ENCODE measurements around the gene CDS2.

CDS2 gene

GRCh38 chr20:5118220-5119142 is 8.3 kb upstream of the CDS2 start:
- TF ChIP-seq, protein P1, sequence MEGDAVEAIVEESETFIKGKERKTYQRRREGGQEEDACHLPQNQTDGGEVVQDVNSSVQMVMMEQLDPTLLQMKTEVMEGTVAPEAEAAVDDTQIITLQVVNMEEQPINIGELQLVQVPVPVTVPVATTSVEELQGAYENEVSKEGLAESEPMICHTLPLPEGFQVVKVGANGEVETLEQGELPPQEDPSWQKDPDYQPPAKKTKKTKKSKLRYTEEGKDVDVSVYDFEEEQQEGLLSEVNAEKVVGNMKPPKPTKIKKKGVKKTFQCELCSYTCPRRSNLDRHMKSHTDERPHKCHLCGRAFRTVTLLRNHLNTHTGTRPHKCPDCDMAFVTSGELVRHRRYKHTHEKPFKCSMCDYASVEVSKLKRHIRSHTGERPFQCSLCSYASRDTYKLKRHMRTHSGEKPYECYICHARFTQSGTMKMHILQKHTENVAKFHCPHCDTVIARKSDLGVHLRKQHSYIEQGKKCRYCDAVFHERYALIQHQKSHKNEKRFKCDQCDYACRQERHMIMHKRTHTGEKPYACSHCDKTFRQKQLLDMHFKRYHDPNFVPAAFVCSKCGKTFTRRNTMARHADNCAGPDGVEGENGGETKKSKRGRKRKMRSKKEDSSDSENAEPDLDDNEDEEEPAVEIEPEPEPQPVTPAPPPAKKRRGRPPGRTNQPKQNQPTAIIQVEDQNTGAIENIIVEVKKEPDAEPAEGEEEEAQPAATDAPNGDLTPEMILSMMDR (IDR thresholded peaks at IDR 0.05; ENCODE audit: low read depth, low read length) = no peak
- no peak for DNase-seq (ENCODE audit: low read depth in 2 of 2)
- peak overlapping the region; percentile 77 to 97 for H3K4me3 ChIP-seq (replicated peaks in 1 of 2; ENCODE audit: low read depth in 2 of 2, low read length in 2 of 2)

DNA sequence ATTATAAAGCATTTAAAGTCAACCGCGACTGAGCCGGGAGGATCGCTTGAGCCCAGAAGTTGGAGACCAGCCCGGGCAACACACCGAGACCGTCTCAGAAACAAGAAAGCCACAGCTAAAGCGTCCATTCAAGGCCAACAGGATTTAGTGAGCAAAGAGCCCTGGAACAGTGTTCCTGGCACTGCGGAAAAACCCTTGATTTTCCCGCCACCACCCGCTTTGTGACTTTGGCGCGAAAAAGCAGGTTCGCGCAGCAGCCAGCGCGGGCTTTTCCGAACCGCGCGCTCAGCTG is 7.7 kb upstream of the CDS2 start:
- no peak for DNase-seq (ENCODE audit: low read depth in 2 of 2)
- H3K4me3 ChIP-seq (replicated peaks in 1 of 2; ENCODE audit: low read depth in 2 of 2, low read length in 2 of 2) = peak overlapping the region; percentile 77 to 97
- TF ChIP-seq, protein P1 (IDR thresholded peaks at IDR 0.05; ENCODE audit: low read depth, low read length) = no peak

- H3K4me3 ChIP-seq (replicated peaks in 1 of 2; ENCODE audit: low read depth in 2 of 2, low read length in 2 of 2) = peak within 1 kb of the TSS; percentile 77 to 97
- TF ChIP-seq, protein P1 (IDR thresholded peaks at IDR 0.05; ENCODE audit: low read depth, low read length) = no peak
- DNase-seq (ENCODE audit: low read depth in 2 of 2) = peak; percentile 96 to 97
These were observed 7.2 kb upstream of the CDS2 start, which contains the start of gene PCNA for GRCh38 chr20:5119435-5120184. PCNA (minus strand) TSS chr20:5119958; CDS start chr20:5119798, 160 bp downstream.

- DNase-seq (ENCODE audit: low read depth in 2 of 2) = no peak
- H3K4me3 ChIP-seq (replicated peaks in 1 of 2; ENCODE audit: low read depth in 2 of 2, low read length in 2 of 2) = peak overlapping the region; percentile 77 to 97
- TF ChIP-seq, protein P1 (IDR thresholded peaks at IDR 0.05; ENCODE audit: low read depth, low read length) = no peak
These were observed 6.7 kb upstream of the CDS2 start for GRCh38 chr20:5120185-5120476.

- TF ChIP-seq, protein P1 (IDR thresholded peaks at IDR 0.05; ENCODE audit: low read depth, low read length) = no peak
- no peak overlapping the region for H3K4me3 ChIP-seq (replicated peaks in 1 of 2; ENCODE audit: low read depth in 2 of 2, low read length in 2 of 2)
- DNase-seq (ENCODE audit: low read depth in 2 of 2) = peak in 1 of 2 donors; percentile 21
These were observed 3.9 kb upstream of the CDS2 start for GRCh38 chr20:5122873-5123260.

DNA sequence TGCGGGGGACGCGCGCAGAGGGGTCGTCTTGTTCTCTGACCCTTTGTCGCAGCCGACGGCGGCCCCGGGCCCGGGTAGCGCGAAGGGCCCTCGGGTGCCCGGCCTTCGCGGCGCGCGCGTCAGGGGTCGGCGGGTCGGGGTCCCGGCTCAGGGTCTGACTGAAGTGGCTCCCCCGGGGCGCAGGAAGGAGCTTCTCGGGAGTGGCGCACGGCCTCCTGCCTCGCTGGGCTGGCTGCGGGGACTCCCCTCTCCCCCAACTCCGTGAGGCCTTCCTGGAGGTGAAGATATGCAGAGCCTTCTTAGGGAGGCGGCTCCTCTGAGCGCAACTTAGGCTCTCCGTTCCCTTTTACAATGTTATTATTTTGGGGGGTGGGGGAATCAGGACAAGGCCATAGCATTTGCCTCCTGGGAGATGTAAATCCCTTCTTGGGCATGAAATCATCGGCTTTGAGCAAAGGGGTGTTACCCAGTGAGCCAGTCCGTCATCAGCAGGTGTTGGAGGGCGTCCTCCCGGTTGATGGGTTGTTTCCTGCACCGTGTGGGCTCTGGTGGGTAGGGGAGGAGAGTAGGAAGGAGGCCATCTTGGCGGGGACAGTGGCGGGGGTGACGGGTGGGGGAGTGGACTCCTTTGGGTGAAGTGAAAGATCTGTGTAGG is 523 bp downstream of the CDS2 start:
- peak; percentile 38 to 54 for DNase-seq (ENCODE audit: low read depth in 2 of 2)
- peak overlapping the region; percentile 82 to 84 for H3K4me3 ChIP-seq (replicated peaks in 1 of 2; ENCODE audit: low read depth in 2 of 2, low read length in 2 of 2)
- TF ChIP-seq, protein P1 (IDR thresholded peaks at IDR 0.05; ENCODE audit: low read depth, low read length) = no peak
